ENCODE results near the gene IL1RAPL1.

Gene IL1RAPL1

DNA sequence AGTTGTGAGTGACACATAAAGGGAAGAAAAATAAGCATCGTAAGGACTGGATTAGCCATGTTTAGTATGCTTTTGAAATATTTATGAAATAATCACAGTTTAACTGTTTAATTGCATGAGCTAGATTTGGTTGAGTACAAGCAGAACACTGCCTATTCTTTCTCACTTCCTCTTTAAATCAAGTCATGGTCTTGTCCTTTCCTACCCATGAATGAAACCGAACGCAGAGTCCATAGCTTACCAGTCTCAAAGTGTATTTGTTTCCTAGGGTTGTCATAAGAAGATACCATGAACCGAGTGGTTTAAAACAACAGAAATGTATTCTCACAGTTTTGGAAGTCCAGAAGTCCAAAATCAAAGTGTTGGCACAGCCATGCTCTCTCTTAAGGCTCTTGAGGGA lies 944.1 kb downstream of the IL1RAPL1 start:
- no peak for DNase-seq (ENCODE audit: low spot score)

GRCh38 chrX:29535212-29536162 lies 948.2 kb downstream of the IL1RAPL1 start:
- DNase-seq (ENCODE audit: low spot score) = no peak

- no peak for DNase-seq (ENCODE audit: low spot score)
Observed at GRCh38 chrX:29541038-29541437, 953.8 kb downstream of the IL1RAPL1 start.

DNA sequence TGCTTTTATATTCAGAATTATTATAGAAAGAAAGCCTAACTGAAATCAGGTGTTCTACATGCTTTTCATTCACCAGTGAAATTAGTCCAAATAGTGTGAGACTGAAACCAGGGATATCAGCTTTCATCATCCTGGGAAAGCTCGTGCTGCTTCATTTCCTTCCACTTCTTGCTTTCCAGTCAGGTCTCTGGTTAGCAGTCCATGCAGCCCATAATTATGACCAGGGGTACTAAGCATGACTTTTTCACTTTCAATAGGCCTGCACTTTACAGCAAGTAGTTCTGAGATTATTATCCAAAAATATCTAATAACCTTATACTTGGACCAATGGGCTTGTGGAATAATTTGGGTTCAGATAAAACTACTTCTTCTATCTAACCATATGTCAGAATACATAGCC lies 954.9 kb downstream of the IL1RAPL1 start:
- DNase-seq (ENCODE audit: low spot score) = no peak

- no peak for DNase-seq (ENCODE audit: low spot score)
Observed at GRCh38 chrX:29545878-29546277, 958.6 kb downstream of the IL1RAPL1 start.

DNA sequence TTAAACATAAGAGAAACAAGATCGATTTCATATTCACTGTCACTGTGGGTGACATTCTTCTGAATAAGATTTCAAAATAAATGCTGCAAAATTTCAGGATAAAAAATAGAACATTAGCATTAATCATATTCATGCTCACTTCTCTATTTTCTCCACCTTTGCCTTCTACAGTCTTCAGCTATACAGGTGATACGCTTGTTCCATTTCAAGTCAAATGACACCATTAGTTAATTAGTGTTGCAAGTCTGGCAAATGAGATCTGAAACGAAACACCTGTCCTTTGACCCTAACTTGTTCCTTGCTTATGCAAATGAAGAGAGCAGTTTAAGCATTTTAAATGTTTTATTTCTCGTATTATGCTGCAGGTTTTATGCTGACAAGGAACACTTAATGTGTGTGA lies 960.6 kb downstream of the IL1RAPL1 start:
- no peak for DNase-seq (ENCODE audit: low spot score)

DNA sequence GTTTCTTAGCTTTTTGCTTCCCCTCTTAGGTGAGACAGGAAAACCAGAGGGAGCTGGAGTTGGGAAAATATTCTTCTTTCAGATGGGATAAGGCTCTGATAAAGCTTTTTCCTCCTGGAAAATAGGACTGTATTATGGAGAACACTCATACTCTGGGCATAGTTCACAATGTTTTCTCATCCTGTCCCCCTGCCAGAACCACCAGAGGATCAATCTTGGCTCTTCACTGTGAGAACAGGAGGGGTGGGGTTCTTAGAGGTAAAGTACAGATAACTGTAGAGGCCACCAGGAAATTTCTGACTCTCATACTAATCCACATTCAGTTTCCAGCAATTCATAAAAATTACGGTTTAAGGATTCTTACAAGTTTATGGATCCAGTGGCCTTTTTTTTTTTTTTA lies 966.3 kb downstream of the IL1RAPL1 start:
- DNase-seq (ENCODE audit: low spot score) = no peak

DNA sequence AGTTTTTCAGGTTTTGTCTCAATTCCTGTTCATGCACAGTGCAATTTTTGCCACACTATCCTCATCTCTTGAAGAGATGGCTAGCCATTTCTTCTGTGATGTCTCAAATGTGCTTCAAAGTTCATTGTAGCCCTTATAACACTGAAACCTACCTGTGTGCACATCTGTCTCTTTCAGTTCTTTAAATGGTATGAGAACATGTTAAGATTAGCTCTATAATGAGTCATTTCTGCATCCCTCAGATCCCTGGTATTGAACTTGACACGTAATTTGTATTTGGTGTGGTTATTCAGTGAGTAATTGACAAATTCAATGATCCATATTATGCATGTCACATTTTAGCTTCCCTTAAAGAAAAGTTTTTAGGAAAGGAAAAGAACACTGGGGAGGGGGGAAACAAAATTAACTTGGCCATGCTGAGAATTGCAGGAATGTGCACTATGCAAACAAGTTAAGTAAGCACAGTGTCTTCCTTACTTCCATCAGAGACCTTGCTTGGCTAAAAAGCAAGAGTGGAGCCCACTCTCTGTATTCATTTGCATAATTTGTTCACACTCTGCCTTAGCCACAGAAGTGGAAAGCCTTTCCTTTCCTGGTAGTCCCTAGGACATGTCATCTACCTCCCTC lies 968.3 kb downstream of the IL1RAPL1 start:
- no peak for DNase-seq (ENCODE audit: low spot score)

DNA sequence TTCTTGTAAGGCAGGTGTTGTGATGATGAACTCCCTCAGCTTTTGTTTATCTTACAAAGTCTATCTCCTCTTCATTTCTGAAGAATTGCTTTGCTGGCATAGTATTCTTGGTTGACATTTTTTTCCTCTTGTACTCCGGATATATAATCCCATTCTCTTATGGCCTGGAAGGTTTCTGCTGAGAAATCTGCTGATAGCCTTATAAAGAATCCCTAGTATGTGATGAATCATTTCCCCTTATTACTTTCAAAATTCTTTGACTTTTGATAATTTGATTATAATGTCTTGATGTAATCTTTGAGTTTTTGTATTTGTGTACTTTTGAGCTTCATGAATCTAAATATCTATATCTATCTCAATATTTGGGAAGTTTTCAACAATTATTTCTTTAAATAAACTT lies 972.8 kb downstream of the IL1RAPL1 start:
- no peak for DNase-seq (ENCODE audit: low spot score)

DNA sequence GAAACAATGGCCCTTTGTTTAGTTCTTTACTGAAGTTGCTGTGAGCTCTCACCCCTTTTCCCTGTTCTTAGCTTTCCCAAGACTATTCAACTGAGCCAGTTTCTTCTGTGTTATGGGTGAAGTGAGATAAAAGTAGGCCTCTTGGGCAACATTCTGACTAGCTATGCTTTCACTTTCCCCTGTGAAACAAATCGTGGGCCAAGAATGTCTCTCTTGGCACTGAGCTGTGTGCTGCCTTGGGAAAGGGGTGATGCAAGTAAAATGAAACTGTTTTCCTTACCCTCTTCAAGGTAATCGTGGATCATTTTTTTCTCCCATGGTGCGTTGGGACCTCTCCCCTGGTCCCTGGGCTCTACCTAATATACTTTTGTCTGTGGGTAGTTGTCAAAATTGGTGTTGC lies 974.2 kb downstream of the IL1RAPL1 start:
- no peak for DNase-seq (ENCODE audit: low spot score)

DNA sequence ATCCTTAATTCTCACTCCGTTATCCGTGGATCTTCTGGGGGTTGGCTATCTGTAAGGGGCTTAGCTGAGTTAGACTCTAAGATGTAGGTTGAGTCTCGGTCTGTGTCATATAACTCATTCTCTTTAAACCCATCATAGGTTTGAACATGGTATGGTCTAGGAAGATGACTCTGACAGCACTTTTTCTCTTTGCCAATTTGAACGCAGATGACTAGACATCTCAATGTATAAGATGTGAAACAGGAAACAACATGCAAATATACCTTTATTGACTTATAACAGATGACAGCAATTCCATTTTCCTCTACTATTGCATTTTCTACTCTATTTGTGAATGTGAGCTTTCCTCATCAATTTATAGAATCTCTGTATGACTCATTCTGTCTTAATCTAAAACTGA lies 993.3 kb downstream of the IL1RAPL1 start:
- no peak for DNase-seq (ENCODE audit: low spot score)

DNA sequence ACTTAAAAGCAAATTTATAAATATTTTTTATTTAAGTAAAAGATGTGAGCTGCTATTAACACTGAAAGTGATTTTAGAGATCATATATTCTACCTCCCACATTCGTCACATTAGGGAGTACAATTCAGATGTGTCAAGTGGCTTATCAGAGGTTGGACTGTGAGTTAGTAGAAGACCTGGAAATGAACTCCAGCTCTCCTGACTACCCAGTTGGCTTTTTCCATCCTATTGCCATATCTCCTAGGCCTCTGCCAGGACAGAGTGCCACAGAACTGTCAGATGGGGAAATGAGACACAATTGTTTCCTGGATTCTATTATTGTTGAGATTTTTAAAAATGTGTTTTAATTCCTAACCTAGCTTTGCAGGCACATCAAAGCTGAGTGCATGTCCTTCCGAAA lies 994.0 kb downstream of the IL1RAPL1 start:
- no peak for DNase-seq (ENCODE audit: low spot score)

- DNase-seq (ENCODE audit: low spot score) = no peak
Observed at GRCh38 chrX:29587107-29587506, 999.9 kb downstream of the IL1RAPL1 start.

DNA sequence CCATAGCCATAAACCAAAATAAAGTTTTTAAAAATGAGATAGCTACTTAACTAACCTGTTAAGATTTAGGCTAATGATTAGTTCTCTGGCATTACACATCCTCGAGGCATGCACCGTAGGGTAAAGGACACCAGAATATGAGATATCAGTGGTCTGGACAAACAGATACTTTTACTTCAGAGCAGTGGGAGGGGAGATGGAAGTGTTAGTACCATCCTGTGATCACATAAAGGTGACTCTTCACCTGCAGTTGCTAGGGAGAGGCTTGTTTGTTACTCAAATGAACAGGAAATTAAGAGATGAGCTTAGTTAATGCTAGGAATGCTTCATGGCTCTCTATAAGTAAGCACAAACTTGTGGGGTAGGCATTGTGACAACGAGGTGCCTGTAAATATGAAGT lies 1003.7 kb downstream of the IL1RAPL1 start:
- DNase-seq (ENCODE audit: low spot score) = no peak

DNA sequence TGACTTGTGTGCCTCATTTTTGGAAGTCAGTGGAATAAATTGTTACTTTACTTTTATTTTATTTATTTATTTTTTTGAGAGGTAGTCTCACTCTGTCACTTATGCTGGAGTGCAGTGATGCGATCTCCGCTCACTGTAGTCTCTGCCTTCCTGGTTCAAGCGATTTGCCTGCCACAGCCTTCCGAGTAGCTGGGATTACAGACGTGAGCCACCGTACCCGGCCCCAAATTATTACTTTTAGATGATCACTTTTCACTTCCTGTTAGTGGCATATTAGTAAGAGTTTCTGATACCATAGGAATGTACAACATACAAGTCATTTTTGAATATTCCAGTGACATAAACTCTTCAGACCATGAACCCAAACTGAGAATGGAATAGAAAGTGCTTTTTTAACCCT lies 1017.1 kb downstream of the IL1RAPL1 start:
- DNase-seq (ENCODE audit: low spot score) = no peak

GRCh38 chrX:29617276-29617675 lies 1030.0 kb downstream of the IL1RAPL1 start:
- DNase-seq (ENCODE audit: low spot score) = no peak

GRCh38 chrX:29617725-29618124 lies 1030.5 kb downstream of the IL1RAPL1 start:
- peak; percentile 20 for DNase-seq (ENCODE audit: low spot score)

DNA sequence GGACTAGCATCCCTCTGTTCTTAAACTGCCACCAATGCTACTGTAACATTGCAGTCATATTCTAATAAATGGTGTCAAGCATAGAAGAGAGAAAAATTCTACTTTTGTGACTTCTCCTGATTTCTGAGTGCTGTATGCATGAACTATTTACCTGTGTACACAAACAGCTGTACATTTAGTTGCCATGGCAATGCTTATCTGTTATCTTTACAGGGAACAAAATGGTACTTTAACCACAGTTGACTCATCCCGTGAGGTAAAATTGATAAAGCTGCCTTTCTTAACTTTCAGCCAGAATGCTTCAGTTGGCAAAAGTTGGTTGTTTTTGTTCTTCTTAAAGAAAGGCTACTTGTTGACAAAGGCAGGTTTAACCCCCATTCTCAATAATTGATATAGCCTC lies 1040.6 kb downstream of the IL1RAPL1 start:
- no peak for DNase-seq (ENCODE audit: low spot score)

DNA sequence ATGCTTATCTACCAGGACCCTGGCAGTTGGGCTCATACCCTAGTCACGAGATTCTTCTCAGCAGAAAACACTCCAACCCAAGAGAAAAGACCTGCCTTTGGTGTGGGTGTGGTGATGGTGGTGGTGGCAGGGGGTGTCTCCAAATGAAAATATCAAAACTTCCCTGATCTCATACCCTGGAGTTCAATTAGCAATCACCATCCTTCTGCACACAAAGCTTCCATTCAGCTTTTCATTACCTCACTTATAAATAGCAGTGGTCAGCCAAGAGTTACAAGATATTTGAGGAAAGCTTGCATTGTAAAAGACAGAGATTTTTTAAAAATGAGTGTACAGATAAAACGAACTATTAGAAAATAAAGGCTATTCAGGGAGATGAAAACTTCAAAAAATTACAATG lies 1047.3 kb downstream of the IL1RAPL1 start:
- DNase-seq (ENCODE audit: low spot score) = no peak

GRCh38 chrX:29636331-29636730 lies 1049.1 kb downstream of the IL1RAPL1 start:
- DNase-seq (ENCODE audit: low spot score) = no peak

DNA sequence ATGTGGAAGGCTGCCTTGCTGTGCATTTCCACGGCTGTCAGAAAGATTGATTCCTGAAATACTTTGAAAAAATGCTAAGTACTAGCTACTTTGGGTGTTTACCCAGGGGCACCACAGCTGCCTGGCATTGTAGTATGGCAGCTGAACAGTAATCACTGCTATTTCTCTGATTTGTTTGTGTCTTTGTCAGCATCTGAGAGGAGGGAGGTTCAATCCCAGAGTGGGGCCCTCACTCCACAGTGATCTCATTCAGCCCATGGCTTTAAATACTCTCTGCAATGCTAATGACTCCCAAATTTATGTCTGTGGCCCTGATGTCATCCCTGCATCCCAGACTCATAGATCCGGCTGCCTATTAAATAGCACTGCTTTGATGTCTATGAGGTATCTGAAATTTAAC lies 1052.9 kb downstream of the IL1RAPL1 start:
- DNase-seq (ENCODE audit: low spot score) = peak; percentile 6

- no peak for DNase-seq (ENCODE audit: low spot score)
Observed at GRCh38 chrX:29641461-29641860, 1054.2 kb downstream of the IL1RAPL1 start.

DNA sequence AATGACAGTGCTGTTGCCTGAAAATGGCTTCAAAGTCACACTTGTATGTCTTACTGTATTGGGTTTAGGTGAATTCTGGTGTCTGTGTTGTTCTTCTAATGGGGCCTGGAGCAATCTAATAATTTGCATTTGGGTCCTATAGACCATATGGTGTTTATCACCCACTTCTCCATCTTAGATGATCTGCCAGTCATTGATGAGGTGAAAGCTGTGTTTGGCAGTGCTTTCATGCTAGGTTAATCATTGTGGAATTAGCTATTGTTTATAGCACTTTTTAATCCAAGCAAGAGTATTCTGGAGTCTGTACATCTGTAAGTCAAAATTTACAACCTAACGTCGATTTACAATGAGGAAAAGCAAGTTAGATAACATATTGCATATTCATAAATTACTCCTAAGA lies 1055.9 kb downstream of the IL1RAPL1 start:
- DNase-seq (ENCODE audit: low spot score) = no peak

GRCh38 chrX:29648161-29648560 lies 1060.9 kb downstream of the IL1RAPL1 start:
- no peak for DNase-seq (ENCODE audit: low spot score)

Measured in Ammon's horn (tissue), 1 donor.